ENCODE measurements around the gene ZNF550. TPM values are rescaled to one million over a fixed set of nuclear protein-coding genes. Genes with fewer than 3 reads are reported as not detected.
A peak's percentile ranks its signal among the peaks of the same experiment; 100 is the strongest.
"Not testable (repeated sequence)": the region's sequence is repeated elsewhere in the genome, so short reads cannot be mapped to it uniquely, and the experiment has no call there.

The ZNF550 gene
- total and polyA plus RNA-seq, 2 experiments from 2014 or later = 9.9 to 62.4 TPM

GRCh38 chr19:57499332-57499679 lies 60.4 kb downstream of the ZNF550 start:
- H3K4me3 ChIP-seq; H3K27ac ChIP-seq; H3K36me3 ChIP-seq; H3K27me3 ChIP-seq; DNase-seq (ENCODE audit: low read depth in 1 of 2, low spot score in 1 of 2); H3K9me3 ChIP-seq (ENCODE audit: low read depth); H3K4me1 ChIP-seq (ENCODE audit: low read depth): not testable (repeated sequence)

- not testable (repeated sequence) for H3K36me3 ChIP-seq; H3K27ac ChIP-seq; H3K4me1 ChIP-seq (ENCODE audit: low read depth); H3K9me3 ChIP-seq (ENCODE audit: low read depth); H3K4me3 ChIP-seq; H3K27me3 ChIP-seq
- peak in 1 of 2 donors; percentile 48 for DNase-seq (ENCODE audit: low read depth in 1 of 2, low spot score in 1 of 2)
These were observed 71.4 kb downstream of the ZNF550 start for GRCh38 chr19:57488299-57488644.

- not testable (repeated sequence) for H3K27me3 ChIP-seq; H3K9me3 ChIP-seq (ENCODE audit: low read depth); H3K4me1 ChIP-seq (ENCODE audit: low read depth); H3K36me3 ChIP-seq
- Histone ChIP-seq H3K27ac (peak within 1 kb of the TSS; percentile 28), H3K4me3 (peak within 1 kb of the TSS; percentile 64)
- DNase-seq (ENCODE audit: low read depth in 1 of 2, low spot score in 1 of 2) = peak; percentile 82 to 92
- TF ChIP-seq CTCF (IDR thresholded peaks at IDR 0.05; ENCODE audit: low read depth, low read length) = peak; percentile 22
These were observed 72.0 kb downstream of the ZNF550 start, which contains the start of gene ZNF419 for GRCh38 chr19:57487477-57488298. TSS of gene ZNF419 (plus strand) at chr19:57487750. CDS start at chr19:57487951, 201 bp downstream.

Other genes with a start within 250 kb of the ZNF550 start
- 9.9 and 12.3 TPM in 2 replicates for gene ZNF543, start 239.4 kb downstream of the ZNF550 start, total RNA-seq
- 3.4 and 7.3 TPM in 2 replicates for gene ZNF543, start 239.4 kb downstream of the ZNF550 start, polyA plus RNA-seq
- 8.0 and 9.0 TPM in 2 replicates for gene ZNF304, start 208.6 kb downstream of the ZNF550 start, total RNA-seq
- gene ZNF304, start 208.6 kb downstream of the ZNF550 start, polyA plus RNA-seq = 6.2 and 6.7 TPM in 2 replicates
- 15.1 and 26.4 TPM in 2 replicates for gene TRAPPC2B, start 196.3 kb downstream of the ZNF550 start, total RNA-seq
- 34.6 and 39.3 TPM in 2 replicates for gene TRAPPC2B, start 196.3 kb downstream of the ZNF550 start, polyA plus RNA-seq
- gene ZNF547, start 196.3 kb downstream of the ZNF550 start, total RNA-seq = 1.8 and 7.2 TPM in 2 replicates
- gene ZNF547, start 196.3 kb downstream of the ZNF550 start, polyA plus RNA-seq = 0.65 and 0.66 TPM in 2 replicates
- 37.9 and 38.2 TPM in 2 replicates for gene ZNF548, start 170.0 kb downstream of the ZNF550 start, total RNA-seq
- 11.4 and 15.9 TPM in 2 replicates for gene ZNF548, start 170.0 kb downstream of the ZNF550 start, polyA plus RNA-seq
- gene ZNF17, start 148.7 kb downstream of the ZNF550 start, total RNA-seq = 5.8 and 13.0 TPM in 2 replicates
- gene ZNF17, start 148.7 kb downstream of the ZNF550 start, polyA plus RNA-seq = 4.2 and 7.1 TPM in 2 replicates
- 11.8 and 13.7 TPM in 2 replicates for gene ZNF749, start 124.5 kb downstream of the ZNF550 start, total RNA-seq
- 16.6 and 28.8 TPM in 2 replicates for gene ZNF749, start 124.5 kb downstream of the ZNF550 start, polyA plus RNA-seq
- 1.2 and 2.3 TPM in 2 replicates for gene VN1R1, start 102.7 kb downstream of the ZNF550 start, total RNA-seq
- 2.9 and 4.1 TPM in 2 replicates for gene VN1R1, start 102.7 kb downstream of the ZNF550 start, polyA plus RNA-seq
- 32.6 and 37.9 TPM in 2 replicates for gene ZNF772, start 82.3 kb downstream of the ZNF550 start, total RNA-seq
- gene ZNF772, start 82.3 kb downstream of the ZNF550 start, polyA plus RNA-seq = 11.3 and 13.6 TPM in 2 replicates
- gene ZNF419, start 72.1 kb downstream of the ZNF550 start, total RNA-seq = 14.0 and 36.2 TPM in 2 replicates
- gene ZNF419, start 72.1 kb downstream of the ZNF550 start, polyA plus RNA-seq = 11.3 and 15.8 TPM in 2 replicates
- gene ZNF773, start 59.9 kb downstream of the ZNF550 start, total RNA-seq = 25.4 and 34.2 TPM in 2 replicates
- 12.4 and 13.3 TPM in 2 replicates for gene ZNF773, start 59.9 kb downstream of the ZNF550 start, polyA plus RNA-seq
- gene ZNF549, start 32.5 kb downstream of the ZNF550 start, total RNA-seq = 5.0 and 7.5 TPM in 2 replicates
- 7.5 and 10.1 TPM in 2 replicates for gene ZNF549, start 32.5 kb downstream of the ZNF550 start, polyA plus RNA-seq
- 6.8 and 7.8 TPM in 2 replicates for gene ZNF416, start 19.0 kb upstream of the ZNF550 start, total RNA-seq
- gene ZNF416, start 19.0 kb upstream of the ZNF550 start, polyA plus RNA-seq = 6.2 and 7.6 TPM in 2 replicates
- gene ZIK1, start 24.3 kb upstream of the ZNF550 start, total RNA-seq = 16.0 and 18.2 TPM in 2 replicates
- gene ZIK1, start 24.3 kb upstream of the ZNF550 start, polyA plus RNA-seq = 11.7 and 13.9 TPM in 2 replicates
- 7.1 and 9.3 TPM in 2 replicates for gene ZNF530, start 40.0 kb upstream of the ZNF550 start, total RNA-seq
- 6.4 and 6.5 TPM in 2 replicates for gene ZNF530, start 40.0 kb upstream of the ZNF550 start, polyA plus RNA-seq
- 55.0 and 76.0 TPM in 2 replicates for gene ZNF134, start 54.4 kb upstream of the ZNF550 start, total RNA-seq
- gene ZNF134, start 54.4 kb upstream of the ZNF550 start, polyA plus RNA-seq = 18.6 and 27.4 TPM in 2 replicates
- gene ZNF211, start 73.3 kb upstream of the ZNF550 start, total RNA-seq = 25.4 and 30.0 TPM in 2 replicates
- 22.6 and 38.5 TPM in 2 replicates for gene ZNF211, start 73.3 kb upstream of the ZNF550 start, polyA plus RNA-seq
- gene ZSCAN4, start 109.1 kb upstream of the ZNF550 start, total RNA-seq = not detected in 2 replicates
- gene ZSCAN4, start 109.1 kb upstream of the ZNF550 start, polyA plus RNA-seq = not detected in 2 replicates
- gene ZNF551, start 122.1 kb upstream of the ZNF550 start, total RNA-seq = 9.9 and 11.8 TPM in 2 replicates
- 4.0 and 4.4 TPM in 2 replicates for gene ZNF551, start 122.1 kb upstream of the ZNF550 start, polyA plus RNA-seq
- 14.0 and 20.1 TPM in 2 replicates for gene ZNF154, start 149.3 kb upstream of the ZNF550 start, total RNA-seq
- gene ZNF154, start 149.3 kb upstream of the ZNF550 start, polyA plus RNA-seq = 11.1 and 16.3 TPM in 2 replicates
- gene ZNF671, start 167.8 kb upstream of the ZNF550 start, total RNA-seq = 14.4 and 24.2 TPM in 2 replicates
- 16.7 and 19.3 TPM in 2 replicates for gene ZNF671, start 167.8 kb upstream of the ZNF550 start, polyA plus RNA-seq
- 16.9 and 20.0 TPM in 2 replicates for gene ZNF776, start 187.0 kb upstream of the ZNF550 start, total RNA-seq
- 20.7 and 26.6 TPM in 2 replicates for gene ZNF776, start 187.0 kb upstream of the ZNF550 start, polyA plus RNA-seq
- 15.0 and 17.1 TPM in 2 replicates for gene ZNF586, start 209.8 kb upstream of the ZNF550 start, total RNA-seq
- 8.4 and 10.0 TPM in 2 replicates for gene ZNF586, start 209.8 kb upstream of the ZNF550 start, polyA plus RNA-seq

All from cardiac muscle cell (in vitro differentiated cells and primary cell).